HCT116 (cell line): Measurements from ENCODE around the gene FLT4. TPM values are rescaled to one million over a fixed set of nuclear protein-coding genes. Genes with fewer than 3 reads are reported as not detected.

ENCODE experiments used
- ATAC-seq: fragments of 200-7000 bp; cut with Tn5 transposase; 2 replicates; pipeline ENCODE4 v1.9.1; 2020; ENCODE audit warnings: mild to moderate bottlenecking, moderate library complexity
- BruUV-seq: library from RNA; stranded (reverse); fragments of 400-500 nt; replicated peaks from 2 replicates; lab custom pipeline; 2021; lab: Mats Ljungman, UMichigan
- CTCF ChIA-PET: fragments of 300-600 bp; sonication (Branson Sonifier 250); formaldehyde crosslinking; loops from one replicate; lab custom pipeline; 2021; ENCODE audit warnings: antibody characterized with exemption; lab: Charles Lee
- POLR2A ChIA-PET: fragments of 300-600, 350-600 bp; sonication (Branson Sonifier 250); formaldehyde crosslinking; loops from one replicate; lab custom pipeline; 2021; ENCODE audit warnings: antibody characterized with exemption; lab: Charles Lee
- RAD21 ChIA-PET, 2 experiments: fragments of 300-600 bp; sonication (Branson Sonifier 250); formaldehyde crosslinking; loops; one replicate each; lab custom pipeline; 2023; ENCODE audit warnings: low total read pairs in 2 of 2; ENCODE audit not compliant: uncharacterized antibody in 2 of 2, unreplicated experiment in 2 of 2, low non-redundant PET in 1 of 2; lab: Charles Lee
- DNase-seq: peaks from one replicate; pipeline ENCODE4 v3.0.0-alpha.2; 2010; ENCODE audit warnings: low read depth, low spot score
- H2AFZ ChIP-seq: fragments of 200-600 bp; shearing (Covaris generic), sonication (generic); 2 replicates; pipeline ENCODE4 v1.6.1; 2017; ENCODE audit warnings: low read depth, mixed run types, mixed read lengths, antibody characterized with exemption, low read length; ENCODE audit not compliant: poor library complexity, severe bottlenecking
- H3K27ac ChIP-seq: 2 replicates; pipeline ENCODE4 v1.5.1; 2012; ENCODE audit warnings: low read depth, low read length
- H3K27me3 ChIP-seq: fragments of 200-600 bp; sonication (generic); 2 replicates; pipeline ENCODE4 v1.6.1; 2016; ENCODE audit warnings: mixed run types, low read length, mixed read lengths; ENCODE audit not compliant: insufficient read depth
- H3K36me3 ChIP-seq, 2 experiments: fragments of 200-500 bp in 1 of 2; fragments of 200-600 bp in 1 of 2; sonication (Bioruptor generic) in 1 of 2; sonication (generic) in 1 of 2; 2 replicates each; pipeline versions ENCODE4 v1.5.1 to v1.6.1; 2014 to 2016; ENCODE audit warnings: low read length in 2 of 2, inconsistent platforms in 1 of 2, mixed read lengths in 1 of 2, mixed run types in 1 of 2; ENCODE audit not compliant: insufficient read depth in 2 of 2, control insufficient read depth in 1 of 2
- H3K4me1 ChIP-seq, 2 experiments: fragments of 200-600 bp in 1 of 2; sonication (generic) in 1 of 2; 2 replicates each; pipeline versions ENCODE4 v1.5.1 to v1.6.1; 2012 to 2017; ENCODE audit warnings: low read length in 2 of 2, inconsistent platforms in 1 of 2, mild to moderate bottlenecking in 1 of 2, mixed read lengths in 1 of 2, mixed run types in 1 of 2, moderate library complexity in 1 of 2; ENCODE audit not compliant: insufficient read depth in 2 of 2, control insufficient read depth in 1 of 2
- H3K4me2 ChIP-seq: fragments of 200-600 bp; sonication (generic); 2 replicates; pipeline ENCODE4 v1.6.1; 2017; ENCODE audit warnings: mixed run types, low read length, mixed read lengths
- H3K4me3 ChIP-seq, 2 experiments: fragments of 200-600 bp in 1 of 2; sonication (generic) in 1 of 2; replicated peaks in 1 of 2; 2 replicates each; pipeline ENCODE4 v1.5.1; 2011 to 2016; ENCODE audit warnings: low read length in 2 of 2, control low read depth in 1 of 2, low read depth in 1 of 2, mild to moderate bottlenecking in 1 of 2, mixed read lengths in 1 of 2, mixed run types in 1 of 2
- H3K79me2 ChIP-seq: fragments of 200-600 bp; sonication (generic); 2 replicates; pipeline ENCODE4 v1.6.1; 2017; ENCODE audit warnings: mild to moderate bottlenecking, mixed run types, low read length, moderate library complexity, mixed read lengths; ENCODE audit not compliant: insufficient read depth
- H3K9ac ChIP-seq: fragments of 200-600 bp; sonication (generic); 2 replicates; pipeline ENCODE4 v1.6.1; 2016; ENCODE audit warnings: low read length, mixed read lengths
- H3K9me2 ChIP-seq: fragments of 200-600 bp; sonication (generic), shearing (Covaris generic); 2 replicates; pipeline ENCODE4 v1.6.1; 2017; ENCODE audit warnings: mixed run types, mild to moderate bottlenecking, moderate library complexity; ENCODE audit not compliant: insufficient read depth
- H3K9me3 ChIP-seq, 2 experiments: fragments of 200-500 bp in 1 of 2; fragments of 200-600 bp in 1 of 2; sonication (Bioruptor generic) in 1 of 2; sonication (generic) in 1 of 2; 2 replicates each; pipeline ENCODE4 v1.6.1; 2014 to 2017; ENCODE audit warnings: low read length in 2 of 2, mixed read lengths in 2 of 2, inconsistent platforms in 1 of 2, low read depth in 1 of 2, mild to moderate bottlenecking in 1 of 2, mixed run types in 1 of 2, moderate library complexity in 1 of 2; ENCODE audit not compliant: control insufficient read depth in 1 of 2, insufficient read depth in 1 of 2
- H4K20me1 ChIP-seq: fragments of 200-600 bp; sonication (generic), shearing (Covaris generic); 2 replicates; pipeline ENCODE4 v1.6.1; 2017; ENCODE audit warnings: mixed run types, mild to moderate bottlenecking, moderate library complexity; ENCODE audit not compliant: insufficient read depth
- ATF3 ChIP-seq: IDR thresholded peaks from 2 replicates; pipeline ENCODE4 v1.6.1; 2012
- CEBPB ChIP-seq: IDR thresholded peaks from 2 replicates; pipeline ENCODE4 v1.6.1; 2012; ENCODE audit warnings: low read depth
- EZH2 ChIP-seq: fragments of 200-600 bp; sonication (generic); IDR thresholded peaks from 2 replicates; pipeline ENCODE4 v1.6.1; 2017; ENCODE audit warnings: antibody characterized with exemption, mixed run types
- FOSL1 ChIP-seq: IDR thresholded peaks from 2 replicates; pipeline ENCODE4 v1.6.1; 2012; ENCODE audit warnings: low read depth
- MAX ChIP-seq: IDR thresholded peaks from 2 replicates; pipeline ENCODE4 v1.6.1; 2012
- POLR2AphosphoS5 ChIP-seq: IDR thresholded peaks from 2 replicates; pipeline ENCODE4 v1.6.1; 2011; ENCODE audit warnings: mild to moderate bottlenecking, low read depth, low read length, moderate library complexity
- SIN3A ChIP-seq: IDR thresholded peaks from 2 replicates; pipeline ENCODE4 v1.6.1; 2012; ENCODE audit warnings: low read depth
- TCF7L2 ChIP-seq: IDR thresholded peaks from 2 replicates; pipeline ENCODE4 v1.7.0; 2011; ENCODE audit warnings: borderline replicate concordance, inconsistent platforms; ENCODE audit not compliant: insufficient read depth, insufficient read length; ENCODE audit errors: extremely low read depth
- YY1 ChIP-seq: IDR thresholded peaks from 2 replicates; pipeline ENCODE4 v1.6.1; 2011; ENCODE audit warnings: low read length, low read depth, moderate library complexity, mild to moderate bottlenecking; ENCODE audit not compliant: insufficient replicate concordance; ENCODE audit errors: extremely low read depth
- intact Hi-C: fragments of 100-400 bp; cut with micrococcal nuclease; formaldehyde crosslinking; loops from 2 replicates; pipeline ENCODE4 v1.10.0; 2022
- total RNA-seq: library from RNA; stranded (reverse); gene quantifications from one replicate; pipeline ENCODE4 v1.2.1, GENCODE V29; 2021; ENCODE audit not compliant: unreplicated experiment

FLT4 gene
- total RNA-seq, 1 experiment from 2014 or later: 0.17 TPM

DNA sequence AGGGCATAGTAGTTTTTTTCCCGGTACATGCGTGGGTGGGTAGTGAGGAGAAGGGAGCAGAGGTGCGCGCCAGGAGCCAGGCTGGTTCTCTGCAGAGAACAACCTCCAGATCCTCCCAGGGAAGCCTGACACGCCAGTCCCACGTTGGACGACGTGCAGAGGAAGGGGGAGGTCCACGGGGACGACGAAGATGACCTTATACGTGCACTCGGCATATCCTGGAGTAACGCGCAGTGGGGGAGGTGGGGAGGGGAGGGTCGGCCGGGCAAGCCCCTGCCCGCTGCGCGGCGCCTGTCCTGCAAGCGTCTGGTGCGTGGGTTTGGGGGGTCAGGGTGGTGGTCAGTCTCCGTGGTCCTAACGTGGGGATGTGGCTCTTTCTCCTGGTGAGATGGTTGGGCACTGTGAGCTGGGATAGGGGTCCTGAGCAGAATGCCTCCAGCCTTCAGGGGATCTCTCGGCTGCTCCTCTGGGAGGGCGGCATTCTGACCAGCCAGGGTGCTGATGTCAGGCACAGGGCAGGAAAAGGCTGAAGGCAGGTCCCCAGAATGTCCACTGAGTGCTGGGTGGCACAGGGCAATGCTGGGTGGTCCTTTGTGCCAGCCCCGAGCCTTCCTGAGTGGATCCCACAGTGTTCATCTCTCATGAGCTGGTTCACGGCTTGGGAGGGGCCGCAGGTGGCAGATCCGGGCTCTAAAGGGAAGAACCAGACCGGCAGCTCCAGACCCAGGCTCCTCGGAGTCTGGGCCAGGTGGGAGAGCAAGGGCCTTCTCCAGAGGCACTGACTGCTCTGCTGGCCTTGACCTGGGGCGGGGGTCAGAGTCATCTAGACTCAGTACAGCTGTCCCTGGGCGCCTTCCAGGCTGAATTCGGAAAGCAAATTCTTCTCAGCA, 47.6 kb downstream of the FLT4 start:
- Histone ChIP-seq H3K4me2 (no peak overlapping the region), H3K79me2 (no peaks in the 10 kb centered on the region), H3K4me1 (0 out of 4 replicates have a peak, but pooled peaks cover 0 to 3% of the 10 kb centered on the region in 2 experiments), H3K27me3 (no peaks in the 10 kb centered on the region), H4K20me1 (no peaks in the 10 kb centered on the region), H3K9me2 (no peaks in the 10 kb centered on the region), H3K4me3 (no peak overlapping the region), H2AFZ (no peak overlapping the region), H3K9ac (no peak overlapping the region), H3K27ac (no peak overlapping the region), H3K9me3 (no peaks in the 10 kb centered on the region), H3K36me3 (no peaks in the 10 kb centered on the region)
- no TSS peak for BruUV-seq
- ChIA-PET POLR2A (no interaction called here), RAD21 (no interaction called here), CTCF (no interaction called here)
- no peak for TF ChIP-seq CEBPB
- TF ChIP-seq POLR2AphosphoS5: no peak
- no peak for TF ChIP-seq SIN3A
- no peak for DNase-seq
- intact Hi-C loops: no loop called here
- ATAC-seq: no peak

DNA sequence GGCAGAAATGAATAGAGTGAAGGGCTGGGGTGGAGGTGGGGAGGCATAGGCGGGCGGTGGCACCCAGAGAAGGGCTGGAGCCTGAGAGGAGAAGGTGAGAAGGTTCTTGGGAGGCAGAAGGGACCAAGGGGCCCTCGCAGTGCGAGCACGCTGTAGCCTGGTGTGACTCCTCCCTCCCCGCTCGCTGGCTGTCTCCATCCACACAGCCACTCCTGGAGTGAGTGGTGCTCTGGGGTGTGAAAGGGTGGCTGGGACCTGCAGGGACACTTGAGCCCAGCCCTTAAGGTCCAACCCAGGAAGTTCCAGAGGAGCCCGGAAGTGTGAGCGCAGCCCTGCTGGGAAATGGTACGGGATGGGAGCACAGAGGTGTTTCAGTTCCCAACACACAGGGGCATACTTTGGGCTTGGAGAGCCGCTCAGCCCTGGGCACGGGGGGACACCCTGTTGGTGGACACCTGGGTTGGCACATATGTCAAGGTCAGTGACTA, 48.8 kb downstream of the FLT4 start:
- no peaks in the 10 kb centered on the region for H3K36me3 ChIP-seq
- intact Hi-C loops: no loop called here
- TF ChIP-seq SIN3A: no peak
- TF ChIP-seq TCF7L2: no peak
- no peak for TF ChIP-seq ATF3
- TF ChIP-seq CEBPB: no peak
- no peak for TF ChIP-seq MAX
- no peak for TF ChIP-seq YY1
- no peak for TF ChIP-seq FOSL1
- no peak for TF ChIP-seq EZH2
- H3K9ac ChIP-seq: no peak overlapping the region
- H3K4me3 ChIP-seq: no peak overlapping the region
- no peaks in the 10 kb centered on the region for H3K9me3 ChIP-seq
- H3K4me2 ChIP-seq: no peak overlapping the region
- H3K4me1 ChIP-seq: 0 out of 4 replicates have a peak, but pooled peaks cover 0 to under 1% of the 10 kb centered on the region in 2 experiments
- H3K9me2 ChIP-seq: no peaks in the 10 kb centered on the region
- no peak for DNase-seq
- ChIA-PET CTCF (no interaction called here), RAD21 (no interaction called here), POLR2A (no interaction called here)
- H3K27ac ChIP-seq: no peak overlapping the region
- no peak overlapping the region for H2AFZ ChIP-seq
- no peaks in the 10 kb centered on the region for H3K27me3 ChIP-seq
- H3K79me2 ChIP-seq: no peaks in the 10 kb centered on the region
- BruUV-seq: no TSS peak
- no peaks in the 10 kb centered on the region for H4K20me1 ChIP-seq
- no peak for ATAC-seq
